IPS-11a (cell line): Measurements from ENCODE around the gene KIF1A.

Experiments used
- H3K4me3 ChIP-seq: one replicate; pipeline ENCODE4 v1.5.1; 2013; ENCODE audit warnings: low read depth, low read length, control low read depth

Gene KIF1A

GRCh38 chr2:240777456-240778212, 42.4 kb downstream of the KIF1A start:
- no peak overlapping the region for H3K4me3 ChIP-seq

GRCh38 chr2:240775905-240776304, 44.1 kb downstream of the KIF1A start:
- no peak overlapping the region for H3K4me3 ChIP-seq

GRCh38 chr2:240774856-240775255, 45.2 kb downstream of the KIF1A start:
- H3K4me3 ChIP-seq, result no peak overlapping the region

- no peak overlapping the region for H3K4me3 ChIP-seq
Observed at GRCh38 chr2:240769096-240769495, 50.9 kb downstream of the KIF1A start.

GRCh38 chr2:240768216-240768615, 51.8 kb downstream of the KIF1A start:
- H3K4me3 ChIP-seq, result no peak overlapping the region

- H3K4me3 ChIP-seq, result no peak overlapping the region
Observed at GRCh38 chr2:240767341-240767740, 52.7 kb downstream of the KIF1A start.

GRCh38 chr2:240766072-240766471, 53.9 kb downstream of the KIF1A start:
- no peak overlapping the region for H3K4me3 ChIP-seq

- H3K4me3 ChIP-seq, result no peak overlapping the region
Observed at GRCh38 chr2:240765007-240765406, 55.0 kb downstream of the KIF1A start.

- no peak overlapping the region for H3K4me3 ChIP-seq
Observed at GRCh38 chr2:240764605-240765004, 55.4 kb downstream of the KIF1A start.

GRCh38 chr2:240762971-240763370, 57.0 kb downstream of the KIF1A start:
- H3K4me3 ChIP-seq, result no peak overlapping the region

GRCh38 chr2:240762249-240762648, 57.8 kb downstream of the KIF1A start:
- H3K4me3 ChIP-seq, result no peak overlapping the region

GRCh38 chr2:240760576-240761246, 59.3 kb downstream of the KIF1A start:
- H3K4me3 ChIP-seq, result no peak overlapping the region

GRCh38 chr2:240760121-240760520, 59.9 kb downstream of the KIF1A start:
- H3K4me3 ChIP-seq, result no peak overlapping the region

GRCh38 chr2:240759459-240759858, 60.6 kb downstream of the KIF1A start:
- H3K4me3 ChIP-seq, result no peak overlapping the region

GRCh38 chr2:240757086-240757614, 62.9 kb downstream of the KIF1A start:
- H3K4me3 ChIP-seq, result no peak overlapping the region

- H3K4me3 ChIP-seq, result no peak overlapping the region
Observed at GRCh38 chr2:240752209-240752608, 67.8 kb downstream of the KIF1A start.

- H3K4me3 ChIP-seq, result no peak overlapping the region
Observed at GRCh38 chr2:240750409-240750808, 69.6 kb downstream of the KIF1A start.

GRCh38 chr2:240749516-240749915, 70.5 kb downstream of the KIF1A start:
- no peak overlapping the region for H3K4me3 ChIP-seq

- no peak overlapping the region for H3K4me3 ChIP-seq
Observed at GRCh38 chr2:240747256-240747655, 72.8 kb downstream of the KIF1A start.

- no peak overlapping the region for H3K4me3 ChIP-seq
Observed at GRCh38 chr2:240746671-240747070, 73.3 kb downstream of the KIF1A start.

- no peak overlapping the region for H3K4me3 ChIP-seq
Observed at GRCh38 chr2:240745962-240746361, 74.1 kb downstream of the KIF1A start.

GRCh38 chr2:240745456-240745855, 74.6 kb downstream of the KIF1A start:
- H3K4me3 ChIP-seq, result no peak overlapping the region
